ENCODE results near the gene SLC25A29. TPM values are rescaled to one million over a fixed set of nuclear protein-coding genes. Genes with fewer than 3 reads are reported as not detected.

Gene SLC25A29
- polyA plus RNA-seq, 4 donors: 8.3 to 32.7 (median 14.8) TPM

Other genes starting within 250 kb of the SLC25A29 start
- gene EVL, start 241.0 kb downstream of the SLC25A29 start, polyA plus RNA-seq: 100 to 1,000 TPM in 1 of 4 donors, 10 to 100 TPM in 3; 21.0 to 102 (median 31.8) TPM
- gene DEGS2, start 146.8 kb downstream of the SLC25A29 start, polyA plus RNA-seq: 10 to 100 TPM; 16.1 to 47.0 (median 24.0) TPM
- 10 to 100 TPM; 24.0 to 80.2 (median 27.7) TPM for gene YY1, start 67.3 kb downstream of the SLC25A29 start, polyA plus RNA-seq
- gene SLC25A47, start 16.9 kb upstream of the SLC25A29 start, polyA plus RNA-seq: 1 to 10 TPM in 2 of 4 donors, under 1 TPM in 2; 0.38 to 1.6 (median 0.80) TPM
- gene WDR25, start 70.0 kb upstream of the SLC25A29 start, polyA plus RNA-seq: 1 to 10 TPM; 3.4 to 6.9 (median 5.5) TPM

Measured in small intestine (tissue), 4 donors.